Hepatocyte (in vitro differentiated cells): ENCODE results near the gene KERA.
"Not testable (repeated sequence)": the region's sequence is repeated elsewhere in the genome, so short reads cannot be mapped to it uniquely, and the experiment has no call there.

Experiments used
- EZH2 ChIP-seq: fragments of 200-600 bp; sonication (generic); IDR thresholded peaks from 2 replicates; pipeline ENCODE4 v1.6.1; 2016; ENCODE audit warnings: antibody characterized with exemption, mild to moderate bottlenecking, borderline replicate concordance
- EZH2phosphoT487 ChIP-seq: fragments of 200-600 bp; sonication (generic); IDR thresholded peaks from one replicate; pipeline ENCODE4 v1.6.1; 2018; ENCODE audit warnings: antibody characterized with exemption, mild to moderate bottlenecking, low read depth, moderate library complexity; ENCODE audit not compliant: unreplicated experiment, severe bottlenecking
- TF ChIP-seq, protein P1 (sequence below): fragments of 200-600 bp; sonication (generic); IDR thresholded peaks from 2 replicates; pipeline ENCODE4 v1.5.1; 2016; ENCODE audit warnings: antibody characterized with exemption, mild to moderate bottlenecking; ENCODE audit not compliant: poor library complexity

DNA sequence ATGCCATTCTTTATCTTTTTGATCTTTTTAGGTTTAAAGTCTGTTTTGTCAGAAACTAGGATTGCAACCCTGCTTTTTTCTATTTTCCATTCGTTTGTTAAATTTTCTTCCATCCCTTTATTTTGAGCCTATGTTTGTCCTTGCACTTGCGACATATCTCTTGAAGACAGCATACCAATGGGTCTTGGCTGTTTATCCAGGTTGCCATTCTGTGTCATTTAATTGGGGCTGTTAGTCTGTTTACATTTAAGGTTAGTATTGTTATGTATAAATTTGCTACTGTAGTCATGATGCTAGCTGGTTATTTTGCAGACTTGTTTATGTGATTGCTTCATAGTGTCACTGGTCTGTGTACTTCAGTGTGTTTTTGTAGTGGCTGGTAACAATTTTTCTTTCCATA, 32.1 kb upstream of the KERA start:
- not testable (repeated sequence) for TF ChIP-seq EZH2, EZH2phosphoT487
- TF ChIP-seq, protein P1, sequence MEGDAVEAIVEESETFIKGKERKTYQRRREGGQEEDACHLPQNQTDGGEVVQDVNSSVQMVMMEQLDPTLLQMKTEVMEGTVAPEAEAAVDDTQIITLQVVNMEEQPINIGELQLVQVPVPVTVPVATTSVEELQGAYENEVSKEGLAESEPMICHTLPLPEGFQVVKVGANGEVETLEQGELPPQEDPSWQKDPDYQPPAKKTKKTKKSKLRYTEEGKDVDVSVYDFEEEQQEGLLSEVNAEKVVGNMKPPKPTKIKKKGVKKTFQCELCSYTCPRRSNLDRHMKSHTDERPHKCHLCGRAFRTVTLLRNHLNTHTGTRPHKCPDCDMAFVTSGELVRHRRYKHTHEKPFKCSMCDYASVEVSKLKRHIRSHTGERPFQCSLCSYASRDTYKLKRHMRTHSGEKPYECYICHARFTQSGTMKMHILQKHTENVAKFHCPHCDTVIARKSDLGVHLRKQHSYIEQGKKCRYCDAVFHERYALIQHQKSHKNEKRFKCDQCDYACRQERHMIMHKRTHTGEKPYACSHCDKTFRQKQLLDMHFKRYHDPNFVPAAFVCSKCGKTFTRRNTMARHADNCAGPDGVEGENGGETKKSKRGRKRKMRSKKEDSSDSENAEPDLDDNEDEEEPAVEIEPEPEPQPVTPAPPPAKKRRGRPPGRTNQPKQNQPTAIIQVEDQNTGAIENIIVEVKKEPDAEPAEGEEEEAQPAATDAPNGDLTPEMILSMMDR = not testable (repeated sequence)
